Liver (tissue), 9 donors: Measurements from ENCODE around the gene KIAA0825. TPM values are rescaled to one million over a fixed set of nuclear protein-coding genes. Genes with fewer than 3 reads are reported as not detected.

Experiments
- DNase-seq: peaks from one replicate; pipeline ENCODE4 v3.0.0-alpha.2; 2017; ENCODE audit warnings: low spot score
- H3K27ac ChIP-seq, 2 donors: one replicate each; pipeline ENCODE4 v1.7.0; 2013; ENCODE audit warnings: inconsistent platforms in 2 of 2, low read length in 2 of 2, control low read depth in 1 of 2, low read depth in 1 of 2, mild to moderate bottlenecking in 1 of 2
- H3K27me3 ChIP-seq, 4 donors: one replicate each; pipeline versions ENCODE4 v1.6.1 to v1.7.0; 2013; ENCODE audit warnings: low read length in 3 of 4, inconsistent platforms in 1 of 4, mild to moderate bottlenecking in 1 of 4, moderate library complexity in 1 of 4; ENCODE audit not compliant: control insufficient read depth in 4 of 4, insufficient read depth in 4 of 4
- H3K36me3 ChIP-seq, 4 donors: one replicate each; pipeline versions ENCODE4 v1.6.1 to v1.7.0; 2013; ENCODE audit warnings: low read length in 3 of 4, mild to moderate bottlenecking in 3 of 4, low read depth in 1 of 4, moderate library complexity in 1 of 4; ENCODE audit not compliant: control insufficient read depth in 4 of 4, insufficient read depth in 3 of 4
- H3K4me1 ChIP-seq, 4 donors: one replicate each; pipeline versions ENCODE4 v1.6.1 to v1.7.0; 2013; ENCODE audit warnings: low read length in 3 of 4, mild to moderate bottlenecking in 3 of 4, moderate library complexity in 1 of 4; ENCODE audit not compliant: control insufficient read depth in 4 of 4, insufficient read depth in 4 of 4
- H3K4me3 ChIP-seq, 3 donors: one replicate each; pipeline versions ENCODE4 v1.6.1 to v1.7.0; 2013; ENCODE audit warnings: low read length in 3 of 3, control low read depth in 1 of 3, low read depth in 1 of 3, mild to moderate bottlenecking in 1 of 3
- H3K9ac ChIP-seq, 2 donors: one replicate each; pipeline ENCODE4 v1.7.0; 2013; ENCODE audit warnings: low read length in 2 of 2, mild to moderate bottlenecking in 2 of 2, moderate library complexity in 2 of 2, control low read depth in 1 of 2, low read depth in 1 of 2
- H3K9me3 ChIP-seq, 4 donors: one replicate each; pipeline versions ENCODE4 v1.6.1 to v1.7.0; 2013; ENCODE audit warnings: low read length in 3 of 4; ENCODE audit not compliant: control insufficient read depth in 4 of 4
- EGR1 ChIP-seq, 2 donors: IDR thresholded peaks; 2 replicates each; pipeline ENCODE4 v1.6.1; 2016 to 2018; ENCODE audit warnings: antibody characterized with exemption in 2 of 2, low read depth in 2 of 2
- FOXA1 ChIP-seq: IDR thresholded peaks from 2 replicates; pipeline ENCODE4 v1.6.1; 2016; ENCODE audit warnings: antibody characterized with exemption
- FOXA2 ChIP-seq: IDR thresholded peaks from 2 replicates; pipeline ENCODE4 v1.6.1; 2016; ENCODE audit warnings: antibody characterized with exemption
- GABPA ChIP-seq, 2 donors: IDR thresholded peaks in 1 of 2; conservative IDR thresholded peaks in 1 of 2; 2 replicates each; pipeline ENCODE4 v1.6.1; 2016; ENCODE audit warnings: antibody characterized with exemption in 2 of 2, mild to moderate bottlenecking in 1 of 2, moderate library complexity in 1 of 2
- HNF4A ChIP-seq, 2 donors: conservative IDR thresholded peaks; 2 replicates each; pipeline ENCODE4 v1.6.1; 2016; ENCODE audit warnings: antibody characterized with exemption in 2 of 2, mild to moderate bottlenecking in 2 of 2
- HNF4G ChIP-seq: IDR thresholded peaks from 2 replicates; pipeline ENCODE4 v1.6.1; 2016; ENCODE audit warnings: antibody characterized with exemption
- JUND ChIP-seq, 2 donors: IDR thresholded peaks; 2 replicates each; pipeline ENCODE4 v1.6.1; 2016; ENCODE audit warnings: antibody characterized with exemption in 2 of 2
- NR2F2 ChIP-seq: IDR thresholded peaks from 2 replicates; pipeline ENCODE4 v1.6.1; 2016; ENCODE audit warnings: antibody characterized with exemption
- RAD21 ChIP-seq, 2 donors: IDR thresholded peaks; 2 replicates each; pipeline ENCODE4 v1.6.1; 2016; ENCODE audit warnings: antibody characterized with exemption in 2 of 2, mild to moderate bottlenecking in 2 of 2
- RXRA ChIP-seq, 2 donors: IDR thresholded peaks; 2 replicates each; pipeline ENCODE4 v1.6.1; 2017 to 2018; ENCODE audit warnings: antibody characterized with exemption in 2 of 2, mild to moderate bottlenecking in 1 of 2
- SP1 ChIP-seq: IDR thresholded peaks from 2 replicates; pipeline ENCODE4 v1.6.1; 2018; ENCODE audit warnings: antibody characterized with exemption, mild to moderate bottlenecking
- TAF1 ChIP-seq: conservative IDR thresholded peaks from 2 replicates; pipeline ENCODE4 v1.6.1; 2016; ENCODE audit warnings: antibody characterized with exemption, mild to moderate bottlenecking
- YY1 ChIP-seq: IDR thresholded peaks from 2 replicates; pipeline ENCODE4 v1.6.1; 2016; ENCODE audit warnings: antibody characterized with exemption, mild to moderate bottlenecking
- WGBS: extraction: QIAGEN DNeasy Blood & Tissue Kit; methylation state at CpG from one replicate; pipeline ENCODE4 v1.1.7; 2013; 5-methylcytosine and 5-hydroxymethylcytosine counted together
- polyA plus RNA-seq, 2 donors: library from polyadenylated mRNA; stranded (reverse) in 1 of 2; unstranded in 1 of 2; fragments of 200-250 nt in 1 of 2; fragments of >200 nt in 1 of 2; fragmentation: Nextera tagmentation in 1 of 2; extraction: Ambion mirVana in 1 of 2; gene quantifications; one replicate each; pipeline versions ENCODE4 v1.2.1 to v1.2.3, GENCODE V29; 2013 to 2015
- total RNA-seq, 2 donors: library from RNA; depleted of rRNA; stranded (reverse); fragments of >200 nt; gene quantifications; one replicate each; pipeline ENCODE4 v1.2.3, GENCODE V29; 2014
- TF ChIP-seq, protein P1 (sequence below): IDR thresholded peaks from 2 replicates; pipeline ENCODE4 v1.6.1; 2016; ENCODE audit warnings: antibody characterized with exemption
- TF ChIP-seq, protein P2 (sequence below): IDR thresholded peaks from 2 replicates; pipeline ENCODE4 v1.6.1; 2016; ENCODE audit warnings: antibody characterized with exemption
- TF ChIP-seq, protein P3 (sequence below): IDR thresholded peaks from 2 replicates; pipeline ENCODE4 v1.6.1; 2016; ENCODE audit warnings: antibody characterized with exemption, mild to moderate bottlenecking
- TF ChIP-seq, protein P4 (sequence below): IDR thresholded peaks from 2 replicates; pipeline ENCODE4 v1.6.1; 2016; ENCODE audit warnings: antibody characterized with exemption
- TF ChIP-seq, protein P5 (sequence below): fragments of 150-350 bp; IDR thresholded peaks from 2 replicates; pipeline ENCODE4 v1.5.1; 2017; ENCODE audit warnings: improper control_type of control experiment, low read depth, low read length; ENCODE audit not compliant: missing input control
- donor health status: healthy.
- donor health status: healthy.
- donor health status: healthy.
- donor health status: healthy.
- donor health status: healthy.

KIAA0825 gene
- total and polyA plus RNA-seq, 4 donors = 0.25 to 3.2 (median 1.2) TPM

DNA sequence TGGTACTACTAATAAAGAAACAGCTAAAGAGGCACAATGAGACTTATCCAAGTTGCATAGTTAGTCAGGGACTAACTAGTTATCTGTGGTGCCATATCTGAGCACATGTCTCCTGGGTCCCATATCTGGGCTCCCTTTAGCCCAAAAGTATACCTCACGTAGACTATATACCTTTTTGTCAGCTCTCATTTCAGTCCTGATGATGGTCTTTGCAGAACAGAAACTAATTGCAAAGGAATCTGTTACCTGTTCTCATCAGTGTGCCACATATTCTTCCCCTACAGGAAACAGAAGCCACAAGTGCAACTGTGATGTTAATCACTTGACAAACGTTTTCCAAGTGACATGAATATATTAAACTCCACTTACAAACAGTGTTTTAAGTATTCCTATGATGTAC lies 395.2 kb downstream of the KIAA0825 start:
- no peaks in the 10 kb centered on the region for H3K27me3 ChIP-seq
- no peaks in the 10 kb centered on the region for H3K9me3 ChIP-seq
- DNase-seq = no peak
- H3K9ac ChIP-seq = no peak overlapping the region
- no peaks in the 10 kb centered on the region for H3K36me3 ChIP-seq
- 49% methylated on average over 2 of the region's 2 CpGs for WGBS
- TF ChIP-seq, protein P1, sequence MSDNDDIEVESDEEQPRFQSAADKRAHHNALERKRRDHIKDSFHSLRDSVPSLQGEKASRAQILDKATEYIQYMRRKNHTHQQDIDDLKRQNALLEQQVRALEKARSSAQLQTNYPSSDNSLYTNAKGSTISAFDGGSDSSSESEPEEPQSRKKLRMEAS = no peak
- TF ChIP-seq, protein P2, sequence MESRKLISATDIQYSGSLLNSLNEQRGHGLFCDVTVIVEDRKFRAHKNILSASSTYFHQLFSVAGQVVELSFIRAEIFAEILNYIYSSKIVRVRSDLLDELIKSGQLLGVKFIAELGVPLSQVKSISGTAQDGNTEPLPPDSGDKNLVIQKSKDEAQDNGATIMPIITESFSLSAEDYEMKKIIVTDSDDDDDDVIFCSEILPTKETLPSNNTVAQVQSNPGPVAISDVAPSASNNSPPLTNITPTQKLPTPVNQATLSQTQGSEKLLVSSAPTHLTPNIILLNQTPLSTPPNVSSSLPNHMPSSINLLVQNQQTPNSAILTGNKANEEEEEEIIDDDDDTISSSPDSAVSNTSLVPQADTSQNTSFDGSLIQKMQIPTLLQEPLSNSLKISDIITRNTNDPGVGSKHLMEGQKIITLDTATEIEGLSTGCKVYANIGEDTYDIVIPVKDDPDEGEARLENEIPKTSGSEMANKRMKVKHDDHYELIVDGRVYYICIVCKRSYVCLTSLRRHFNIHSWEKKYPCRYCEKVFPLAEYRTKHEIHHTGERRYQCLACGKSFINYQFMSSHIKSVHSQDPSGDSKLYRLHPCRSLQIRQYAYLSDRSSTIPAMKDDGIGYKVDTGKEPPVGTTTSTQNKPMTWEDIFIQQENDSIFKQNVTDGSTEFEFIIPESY = no peak
- TF ChIP-seq RXRA (IDR thresholded peaks at IDR 0.05) (no peak), HNF4A (conservative IDR thresholded peaks at IDR 0.05) (no peak), JUND (IDR thresholded peaks at IDR 0.05) (no peak), FOXA2 (no peak), EGR1 (IDR thresholded peaks at IDR 0.05; ENCODE audit: low read depth in 2 of 2) (no peak), NR2F2 (no peak), YY1 (no peak), SP1 (no peak), GABPA (IDR thresholded peaks at IDR 0.05 in 1 of 2, conservative IDR thresholded peaks at IDR 0.05 in 1 of 2) (no peak), RAD21 (IDR thresholded peaks at IDR 0.05) (no peak)
- TF ChIP-seq, protein P3, sequence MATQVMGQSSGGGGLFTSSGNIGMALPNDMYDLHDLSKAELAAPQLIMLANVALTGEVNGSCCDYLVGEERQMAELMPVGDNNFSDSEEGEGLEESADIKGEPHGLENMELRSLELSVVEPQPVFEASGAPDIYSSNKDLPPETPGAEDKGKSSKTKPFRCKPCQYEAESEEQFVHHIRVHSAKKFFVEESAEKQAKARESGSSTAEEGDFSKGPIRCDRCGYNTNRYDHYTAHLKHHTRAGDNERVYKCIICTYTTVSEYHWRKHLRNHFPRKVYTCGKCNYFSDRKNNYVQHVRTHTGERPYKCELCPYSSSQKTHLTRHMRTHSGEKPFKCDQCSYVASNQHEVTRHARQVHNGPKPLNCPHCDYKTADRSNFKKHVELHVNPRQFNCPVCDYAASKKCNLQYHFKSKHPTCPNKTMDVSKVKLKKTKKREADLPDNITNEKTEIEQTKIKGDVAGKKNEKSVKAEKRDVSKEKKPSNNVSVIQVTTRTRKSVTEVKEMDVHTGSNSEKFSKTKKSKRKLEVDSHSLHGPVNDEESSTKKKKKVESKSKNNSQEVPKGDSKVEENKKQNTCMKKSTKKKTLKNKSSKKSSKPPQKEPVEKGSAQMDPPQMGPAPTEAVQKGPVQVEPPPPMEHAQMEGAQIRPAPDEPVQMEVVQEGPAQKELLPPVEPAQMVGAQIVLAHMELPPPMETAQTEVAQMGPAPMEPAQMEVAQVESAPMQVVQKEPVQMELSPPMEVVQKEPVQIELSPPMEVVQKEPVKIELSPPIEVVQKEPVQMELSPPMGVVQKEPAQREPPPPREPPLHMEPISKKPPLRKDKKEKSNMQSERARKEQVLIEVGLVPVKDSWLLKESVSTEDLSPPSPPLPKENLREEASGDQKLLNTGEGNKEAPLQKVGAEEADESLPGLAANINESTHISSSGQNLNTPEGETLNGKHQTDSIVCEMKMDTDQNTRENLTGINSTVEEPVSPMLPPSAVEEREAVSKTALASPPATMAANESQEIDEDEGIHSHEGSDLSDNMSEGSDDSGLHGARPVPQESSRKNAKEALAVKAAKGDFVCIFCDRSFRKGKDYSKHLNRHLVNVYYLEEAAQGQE = no peak
- TF ChIP-seq, protein P4, sequence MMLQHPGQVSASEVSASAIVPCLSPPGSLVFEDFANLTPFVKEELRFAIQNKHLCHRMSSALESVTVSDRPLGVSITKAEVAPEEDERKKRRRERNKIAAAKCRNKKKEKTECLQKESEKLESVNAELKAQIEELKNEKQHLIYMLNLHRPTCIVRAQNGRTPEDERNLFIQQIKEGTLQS = no peak
- TF ChIP-seq, protein P5, sequence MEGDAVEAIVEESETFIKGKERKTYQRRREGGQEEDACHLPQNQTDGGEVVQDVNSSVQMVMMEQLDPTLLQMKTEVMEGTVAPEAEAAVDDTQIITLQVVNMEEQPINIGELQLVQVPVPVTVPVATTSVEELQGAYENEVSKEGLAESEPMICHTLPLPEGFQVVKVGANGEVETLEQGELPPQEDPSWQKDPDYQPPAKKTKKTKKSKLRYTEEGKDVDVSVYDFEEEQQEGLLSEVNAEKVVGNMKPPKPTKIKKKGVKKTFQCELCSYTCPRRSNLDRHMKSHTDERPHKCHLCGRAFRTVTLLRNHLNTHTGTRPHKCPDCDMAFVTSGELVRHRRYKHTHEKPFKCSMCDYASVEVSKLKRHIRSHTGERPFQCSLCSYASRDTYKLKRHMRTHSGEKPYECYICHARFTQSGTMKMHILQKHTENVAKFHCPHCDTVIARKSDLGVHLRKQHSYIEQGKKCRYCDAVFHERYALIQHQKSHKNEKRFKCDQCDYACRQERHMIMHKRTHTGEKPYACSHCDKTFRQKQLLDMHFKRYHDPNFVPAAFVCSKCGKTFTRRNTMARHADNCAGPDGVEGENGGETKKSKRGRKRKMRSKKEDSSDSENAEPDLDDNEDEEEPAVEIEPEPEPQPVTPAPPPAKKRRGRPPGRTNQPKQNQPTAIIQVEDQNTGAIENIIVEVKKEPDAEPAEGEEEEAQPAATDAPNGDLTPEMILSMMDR = no peak
- H3K27ac ChIP-seq = no peak overlapping the region
- H3K4me3 ChIP-seq = no peak overlapping the region
- H3K4me1 ChIP-seq = no peaks in the 10 kb centered on the region

DNA sequence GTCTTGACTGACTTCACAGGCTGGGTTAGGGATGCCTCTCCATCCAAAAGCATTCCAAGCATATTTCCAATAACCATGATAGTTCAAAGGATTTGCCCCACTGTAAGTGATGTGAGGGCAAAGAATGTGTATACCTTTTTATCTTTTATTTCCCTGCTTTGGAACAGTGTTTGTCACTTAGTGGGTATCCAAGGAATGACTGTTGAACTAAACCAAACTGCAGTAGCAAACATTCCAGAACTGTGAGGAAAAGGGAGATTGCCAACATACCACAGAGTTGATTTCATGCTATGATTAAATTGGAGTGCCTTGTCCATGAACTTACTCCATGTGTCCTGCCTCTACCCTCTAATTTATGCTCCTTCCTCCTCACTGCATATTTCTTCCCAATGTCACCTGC lies 400.0 kb downstream of the KIAA0825 start:
- H3K27ac ChIP-seq = no peak overlapping the region
- H3K4me1 ChIP-seq = no peaks in the 10 kb centered on the region
- H3K9me3 ChIP-seq = no peaks in the 10 kb centered on the region
- TF ChIP-seq, protein P1 = no peak
- TF ChIP-seq, protein P2 = no peak
- TF ChIP-seq RAD21 (IDR thresholded peaks at IDR 0.05) (no peak), FOXA1 (no peak), SP1 (no peak), TAF1 (no peak), FOXA2 (no peak), EGR1 (IDR thresholded peaks at IDR 0.05; ENCODE audit: low read depth in 2 of 2) (no peak), HNF4G (no peak)
- TF ChIP-seq, protein P4 = no peak
- TF ChIP-seq, protein P3 = no peak
- no peak for DNase-seq
- H3K36me3 ChIP-seq = no peaks in the 10 kb centered on the region
- no peaks in the 10 kb centered on the region for H3K27me3 ChIP-seq
- no peak overlapping the region for H3K9ac ChIP-seq
- no peak overlapping the region for H3K4me3 ChIP-seq
